Measurements from ENCODE around the gene CLEC3A. TPM values are rescaled to one million over a fixed set of nuclear protein-coding genes. Genes with fewer than 3 reads are reported as not detected.
"Not testable (repeated sequence)": the region's sequence is repeated elsewhere in the genome, so short reads cannot be mapped to it uniquely, and the experiment has no call there.

CLEC3A gene
- total RNA-seq, 2 experiments from 2014 or later = not detected

GRCh38 chr16:78057803-78058564 lies 35.6 kb downstream of the CLEC3A start:
- POLR2A ChIA-PET = no interaction called here
- no peaks in the 10 kb centered on the region for H3K36me3 Mint-ChIP-seq
- H3K4me1 Mint-ChIP-seq = no peaks in the 10 kb centered on the region
- H3K9me3 Mint-ChIP-seq = no peaks in the 10 kb centered on the region
- peaks cover 6% of the 10 kb centered on the region for H3K27me3 Mint-ChIP-seq
- H3K27ac Mint-ChIP-seq = no peak overlapping the region
- H3K4me3 Mint-ChIP-seq = no peak overlapping the region
- DNase-seq (no peak), ATAC-seq (ENCODE audit: low read depth) (no peak)

- ATAC-seq (ENCODE audit: low read depth); H3K4me3 Mint-ChIP-seq; H3K27me3 Mint-ChIP-seq; H3K4me1 Mint-ChIP-seq; H3K27ac Mint-ChIP-seq; H3K36me3 Mint-ChIP-seq; H3K9me3 Mint-ChIP-seq; POLR2A ChIA-PET; DNase-seq: not testable (repeated sequence)
Measured at GRCh38 chr16:78059806-78060205, 37.5 kb downstream of the CLEC3A start.

- H3K4me3 Mint-ChIP-seq = no peak overlapping the region
- no peaks in the 10 kb centered on the region for H3K36me3 Mint-ChIP-seq
- no peak overlapping the region for H3K27ac Mint-ChIP-seq
- H3K27me3 Mint-ChIP-seq = peaks cover 7% of the 10 kb centered on the region
- DNase-seq (no peak), ATAC-seq (ENCODE audit: low read depth) (no peak)
- H3K9me3 Mint-ChIP-seq = no peaks in the 10 kb centered on the region
- POLR2A ChIA-PET = no interaction called here
- H3K4me1 Mint-ChIP-seq = no peaks in the 10 kb centered on the region
Measured at GRCh38 chr16:78060295-78060694, 37.9 kb downstream of the CLEC3A start.

GRCh38 chr16:78060809-78061208 lies 38.5 kb downstream of the CLEC3A start:
- Mint-ChIP-seq H3K27ac (no peak overlapping the region), H3K36me3 (no peaks in the 10 kb centered on the region), H3K4me1 (no peaks in the 10 kb centered on the region), H3K4me3 (no peak overlapping the region), H3K27me3 (peaks cover 7% of the 10 kb centered on the region), H3K9me3 (no peaks in the 10 kb centered on the region)
- DNase-seq = no peak
- ATAC-seq (ENCODE audit: low read depth) = no peak
- POLR2A ChIA-PET = no interaction called here

GRCh38 chr16:78065319-78065718 lies 43.0 kb downstream of the CLEC3A start:
- POLR2A ChIA-PET = no interaction called here
- no peaks in the 10 kb centered on the region for H3K36me3 Mint-ChIP-seq
- H3K4me3 Mint-ChIP-seq = no peak overlapping the region
- no peaks in the 10 kb centered on the region for H3K4me1 Mint-ChIP-seq
- DNase-seq (no peak), ATAC-seq (ENCODE audit: low read depth) (no peak)
- H3K27ac Mint-ChIP-seq = no peak overlapping the region
- H3K9me3 Mint-ChIP-seq = no peaks in the 10 kb centered on the region
- peaks cover 12% of the 10 kb centered on the region for H3K27me3 Mint-ChIP-seq

GRCh38 chr16:78069913-78070312 lies 47.6 kb downstream of the CLEC3A start:
- no peaks in the 10 kb centered on the region for H3K9me3 Mint-ChIP-seq
- no peak overlapping the region for H3K27ac Mint-ChIP-seq
- peaks cover 16% of the 10 kb centered on the region for H3K27me3 Mint-ChIP-seq
- DNase-seq (no peak), ATAC-seq (ENCODE audit: low read depth) (no peak)
- H3K4me1 Mint-ChIP-seq = no peaks in the 10 kb centered on the region
- H3K36me3 Mint-ChIP-seq = no peaks in the 10 kb centered on the region
- POLR2A ChIA-PET = no interaction called here
- no peak overlapping the region for H3K4me3 Mint-ChIP-seq

GRCh38 chr16:78072275-78072674 lies 49.9 kb downstream of the CLEC3A start:
- no peaks in the 10 kb centered on the region for H3K9me3 Mint-ChIP-seq
- no peak for DNase-seq
- no peaks in the 10 kb centered on the region for H3K36me3 Mint-ChIP-seq
- no peak overlapping the region for H3K4me3 Mint-ChIP-seq
- POLR2A ChIA-PET = no interaction called here
- peaks cover 17% of the 10 kb centered on the region for H3K27me3 Mint-ChIP-seq
- H3K27ac Mint-ChIP-seq = no peak overlapping the region
- no peak for ATAC-seq (ENCODE audit: low read depth)
- no peaks in the 10 kb centered on the region for H3K4me1 Mint-ChIP-seq

- DNase-seq (no peak), ATAC-seq (ENCODE audit: low read depth) (no peak)
- POLR2A ChIA-PET = no interaction called here
- peaks cover 21% of the 10 kb centered on the region for H3K27me3 Mint-ChIP-seq
- no peaks in the 10 kb centered on the region for H3K4me1 Mint-ChIP-seq
- H3K9me3 Mint-ChIP-seq = no peaks in the 10 kb centered on the region
- no peak overlapping the region for H3K27ac Mint-ChIP-seq
- H3K4me3 Mint-ChIP-seq = no peak overlapping the region
- no peaks in the 10 kb centered on the region for H3K36me3 Mint-ChIP-seq
Measured at GRCh38 chr16:78075800-78076199, 53.5 kb downstream of the CLEC3A start.

- Mint-ChIP-seq H3K4me3 (no peak overlapping the region), H3K36me3 (no peaks in the 10 kb centered on the region), H3K4me1 (no peaks in the 10 kb centered on the region), H3K27me3 (peaks cover 12% of the 10 kb centered on the region), H3K27ac (no peak overlapping the region), H3K9me3 (no peaks in the 10 kb centered on the region)
- DNase-seq (no peak), ATAC-seq (ENCODE audit: low read depth) (no peak)
- POLR2A ChIA-PET = no interaction called here
Measured at GRCh38 chr16:78081341-78081740, 59.0 kb downstream of the CLEC3A start.

Other genes with a start within 250 kb of the CLEC3A start
- not detected for gene VAT1L, start 234.0 kb upstream of the CLEC3A start, total RNA-seq
- 10 to 100 TPM; 26.8 to 27.7 TPM for gene WWOX, start 77.1 kb downstream of the CLEC3A start, total RNA-seq

Data from activated naive CD8-positive, alpha-beta T cell treated with anti-CD3 and anti-CD28 coated beads, Interleukin-2, amount 10 ng/mL, durations not matched to agents 7 days and 5 days (primary cell).